ENCODE measurements around the gene STK25.

STK25 gene

GRCh38 chr2:241540771-241541561 lies 32.6 kb upstream of the STK25 start:
- no peak for DNase-seq (ENCODE audit: low spot score)
- Histone ChIP-seq H3K4me3 (ENCODE audit: severe bottlenecking) (peak overlapping the region; percentile 44), H3K4me1 (ENCODE audit: insufficient read depth, poor library complexity, severe bottlenecking) (peaks cover 5% of the 10 kb centered on the region), H3K27ac (ENCODE audit: poor library complexity, severe bottlenecking) (peak overlapping the region; percentile 40), H3K36me3 (ENCODE audit: low read depth) (no peaks in the 10 kb centered on the region), H3K9me3 (ENCODE audit: severe bottlenecking) (no peaks in the 10 kb centered on the region), H3K27me3 (ENCODE audit: insufficient read depth, poor library complexity, severe bottlenecking) (peaks cover 12% of the 10 kb centered on the region)
- TF ChIP-seq CTCF (IDR thresholded peaks at IDR 0.05; ENCODE audit: poor library complexity, severe bottlenecking) = no peak
- ATAC-seq (ENCODE audit: low read depth) = peak; percentile 69

- peak; percentile 31; the same call in 1 of the 3 replicates for ATAC-seq (ENCODE audit: low read depth)
- no peak for TF ChIP-seq CTCF (IDR thresholded peaks at IDR 0.05; ENCODE audit: poor library complexity, severe bottlenecking)
- Histone ChIP-seq H3K27me3 (ENCODE audit: insufficient read depth, poor library complexity, severe bottlenecking) (peaks cover 12% of the 10 kb centered on the region), H3K4me3 (ENCODE audit: severe bottlenecking) (peak overlapping the region; percentile 44), H3K36me3 (ENCODE audit: low read depth) (no peaks in the 10 kb centered on the region), H3K27ac (ENCODE audit: poor library complexity, severe bottlenecking) (peak overlapping the region; percentile 40), H3K4me1 (ENCODE audit: insufficient read depth, poor library complexity, severe bottlenecking) (peaks cover 5% of the 10 kb centered on the region), H3K9me3 (ENCODE audit: severe bottlenecking) (no peaks in the 10 kb centered on the region)
- DNase-seq (ENCODE audit: low spot score) = no peak
These were observed 32.0 kb upstream of the STK25 start for GRCh38 chr2:241540401-241540770.

GRCh38 chr2:241539616-241540374 lies 31.4 kb upstream of the STK25 start:
- DNase-seq (ENCODE audit: low spot score) (no peak), ATAC-seq (ENCODE audit: low read depth) (no peak)
- Histone ChIP-seq H3K4me1 (ENCODE audit: insufficient read depth, poor library complexity, severe bottlenecking) (peaks cover 5% of the 10 kb centered on the region), H3K27ac (ENCODE audit: poor library complexity, severe bottlenecking) (peak overlapping the region; percentile 40), H3K27me3 (ENCODE audit: insufficient read depth, poor library complexity, severe bottlenecking) (peaks cover 12% of the 10 kb centered on the region), H3K9me3 (ENCODE audit: severe bottlenecking) (no peaks in the 10 kb centered on the region), H3K4me3 (ENCODE audit: severe bottlenecking) (no peak overlapping the region), H3K36me3 (ENCODE audit: low read depth) (no peaks in the 10 kb centered on the region)
- no peak for TF ChIP-seq CTCF (IDR thresholded peaks at IDR 0.05; ENCODE audit: poor library complexity, severe bottlenecking)

- no peak for TF ChIP-seq CTCF (IDR thresholded peaks at IDR 0.05; ENCODE audit: poor library complexity, severe bottlenecking)
- no peaks in the 10 kb centered on the region for H3K9me3 ChIP-seq (ENCODE audit: severe bottlenecking)
- peaks cover 12% of the 10 kb centered on the region for H3K27me3 ChIP-seq (ENCODE audit: insufficient read depth, poor library complexity, severe bottlenecking)
- no peak overlapping the region for H3K27ac ChIP-seq (ENCODE audit: poor library complexity, severe bottlenecking)
- H3K4me1 ChIP-seq (ENCODE audit: insufficient read depth, poor library complexity, severe bottlenecking) = peaks cover 5% of the 10 kb centered on the region
- no peak overlapping the region for H3K4me3 ChIP-seq (ENCODE audit: severe bottlenecking)
- H3K36me3 ChIP-seq (ENCODE audit: low read depth) = no peaks in the 10 kb centered on the region
- no peak for ATAC-seq (ENCODE audit: low read depth)
- no peak for DNase-seq (ENCODE audit: low spot score)
These were observed 30.6 kb upstream of the STK25 start for GRCh38 chr2:241538838-241539615.

Data from RWPE2 (cell line).